AG08395 (cell line): ENCODE data around the gene RNMT.
"Not testable (repeated sequence)": the region's sequence is repeated elsewhere in the genome, so short reads cannot be mapped to it uniquely, and the experiment has no call there.

ENCODE experiments used
- DNase-seq: peaks from one replicate; pipeline ENCODE4 v3.0.0; 2012; ENCODE audit warnings: mixed read lengths, low spot score

The RNMT gene

DNA sequence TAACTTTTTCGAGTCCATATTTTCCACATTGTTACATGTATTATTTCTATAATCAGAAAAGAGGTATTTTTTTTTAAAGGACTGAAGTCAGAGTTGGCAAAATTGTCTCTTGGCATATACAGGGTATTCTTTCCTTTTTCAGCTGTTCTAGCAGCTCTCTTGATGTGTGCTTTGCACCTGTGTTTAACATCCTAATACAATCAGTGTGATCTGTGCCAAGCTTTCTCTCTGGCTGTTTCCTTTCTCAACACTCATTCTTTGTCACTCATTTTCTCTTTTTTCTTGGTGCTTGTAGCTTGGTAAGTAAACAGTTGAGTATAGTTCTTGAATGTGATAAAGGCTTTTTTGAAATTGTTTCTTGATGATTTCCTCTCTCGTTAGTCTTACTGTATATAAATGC, 9.2 kb downstream of the RNMT start:
- DNase-seq = no peak

DNA sequence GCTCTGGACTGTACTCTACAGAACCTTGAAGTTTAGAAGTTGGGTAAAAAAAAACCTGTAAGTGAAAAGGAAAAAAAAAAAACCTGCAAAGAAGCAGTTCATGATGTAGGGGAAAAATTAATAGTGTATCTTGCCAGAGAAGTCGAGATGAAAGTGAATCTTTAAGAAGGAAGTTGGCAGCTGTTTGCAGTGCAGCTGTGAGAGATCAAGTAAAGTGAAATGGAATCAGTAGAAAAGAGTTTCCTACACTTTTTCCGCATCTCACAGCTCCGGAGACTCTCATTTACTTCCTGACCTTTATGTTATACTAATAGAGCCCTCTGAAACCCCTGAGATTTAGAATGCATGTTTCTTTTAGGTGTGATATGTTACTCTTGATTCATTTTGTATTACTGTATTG, 19.2 kb downstream of the RNMT start:
- DNase-seq = no peak

DNA sequence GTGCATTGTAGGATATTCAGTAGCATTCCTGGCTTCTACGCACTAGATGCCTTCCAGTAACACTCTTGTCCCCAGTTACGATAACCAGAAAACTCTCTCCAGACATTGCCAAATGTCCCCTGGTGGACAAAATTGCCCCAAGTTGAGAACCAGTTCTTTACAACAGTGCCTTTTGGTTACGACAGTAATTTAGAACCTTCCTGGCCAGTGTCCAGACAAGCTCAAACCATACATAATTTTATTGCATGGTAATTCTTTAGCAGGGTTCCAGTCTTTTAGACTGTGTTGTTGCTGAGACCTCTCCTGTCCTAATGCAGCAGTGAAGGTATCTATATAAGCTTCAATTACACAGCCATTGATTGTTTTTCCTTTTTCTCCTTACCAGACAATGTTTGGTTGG, 20.2 kb downstream of the RNMT start:
- no peak for DNase-seq

DNA sequence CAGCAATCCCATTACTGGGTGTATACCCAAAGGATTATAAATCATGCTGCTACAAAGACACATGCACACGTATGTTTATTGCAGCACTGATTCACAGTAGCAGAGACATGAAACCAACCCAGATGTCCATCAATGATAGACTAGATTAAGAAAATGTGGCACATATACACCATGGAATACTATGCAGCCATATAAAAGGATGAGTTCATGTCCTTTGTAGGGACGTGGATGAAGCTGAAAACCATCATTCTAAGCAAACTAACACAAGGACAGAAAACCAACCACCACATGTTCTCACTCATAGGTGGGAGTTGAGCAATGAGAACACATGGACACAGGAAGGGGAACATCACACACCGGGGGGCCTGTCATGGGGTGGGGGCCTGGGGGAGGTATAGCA, 25.1 kb downstream of the RNMT start:
- not testable (repeated sequence) for DNase-seq

DNA sequence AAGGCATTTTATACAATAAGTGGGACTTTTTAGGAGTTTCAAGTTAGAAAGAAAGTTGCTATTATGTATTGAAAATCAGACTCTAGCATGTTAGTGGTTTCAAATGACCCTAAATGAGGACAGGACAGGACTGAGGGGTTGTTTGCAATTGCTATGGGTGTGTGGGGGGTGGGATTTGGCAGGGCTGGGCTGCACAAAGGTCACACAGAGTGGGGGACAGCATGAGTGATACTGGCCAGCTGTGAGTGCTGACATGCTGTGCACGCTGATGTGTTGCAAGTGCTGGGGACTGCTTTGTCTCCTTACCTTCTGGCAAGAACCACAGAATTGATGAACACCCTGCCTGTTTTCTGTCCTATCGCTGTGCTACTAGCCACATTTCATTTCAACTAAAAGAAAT, 29.8 kb downstream of the RNMT start:
- no peak for DNase-seq

DNA sequence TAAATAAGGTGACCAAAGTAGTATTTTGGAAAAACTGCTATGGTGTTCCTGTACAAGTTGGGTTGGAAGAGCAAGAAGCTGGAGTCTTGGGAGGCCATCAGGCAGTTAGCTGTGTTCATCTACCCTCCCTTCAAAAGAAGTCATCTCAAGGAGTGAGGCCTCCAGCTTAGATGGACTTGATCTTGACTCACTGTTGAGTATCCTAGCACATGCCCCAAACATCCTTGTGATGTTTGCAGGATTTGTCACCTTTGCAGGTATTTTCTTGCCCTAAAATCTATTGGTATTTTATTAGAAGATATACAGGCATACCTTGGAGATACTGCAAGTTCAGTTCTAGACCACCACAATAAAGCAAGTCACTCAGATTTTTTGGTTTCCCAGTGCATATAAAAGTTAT, 30.2 kb downstream of the RNMT start:
- DNase-seq = no peak

DNA sequence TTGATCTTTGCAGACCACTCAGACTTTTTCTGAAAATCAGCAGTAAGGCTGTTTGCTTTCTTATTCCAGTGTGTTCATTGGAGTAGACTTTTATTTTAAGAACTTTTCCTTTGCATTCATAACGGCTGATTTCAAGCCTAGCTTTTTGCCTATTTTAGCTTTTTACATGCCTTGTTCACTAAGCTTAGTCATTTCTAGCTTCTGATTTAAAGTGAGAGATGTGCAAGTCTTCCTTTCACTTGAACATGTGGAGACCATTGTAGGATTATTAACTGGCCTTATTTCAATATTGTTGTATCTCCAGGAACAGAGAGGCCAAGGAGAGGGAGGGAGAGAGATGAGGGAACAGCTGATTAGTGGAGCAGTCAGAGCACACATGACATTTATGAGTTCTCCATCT, 32.1 kb downstream of the RNMT start:
- no peak for DNase-seq

DNA sequence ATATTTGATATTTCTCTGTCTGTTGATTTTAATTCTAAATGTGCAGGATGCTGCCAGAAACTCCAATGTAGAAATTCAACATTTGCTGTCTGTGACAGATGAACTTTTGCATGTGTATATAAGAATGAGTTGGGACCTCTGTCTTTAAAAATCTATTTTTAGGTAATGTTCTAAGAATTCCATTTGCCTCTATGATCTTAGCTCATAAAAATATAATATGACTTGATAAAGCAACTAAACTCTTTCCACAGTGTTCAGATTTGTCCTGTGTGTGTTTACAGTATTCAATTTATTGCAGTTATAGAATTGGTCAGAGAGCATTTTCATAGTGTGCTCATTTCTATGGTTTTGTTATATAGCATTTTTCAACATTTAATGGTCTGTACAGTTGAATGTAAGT, 33.6 kb downstream of the RNMT start:
- no peak for DNase-seq

DNA sequence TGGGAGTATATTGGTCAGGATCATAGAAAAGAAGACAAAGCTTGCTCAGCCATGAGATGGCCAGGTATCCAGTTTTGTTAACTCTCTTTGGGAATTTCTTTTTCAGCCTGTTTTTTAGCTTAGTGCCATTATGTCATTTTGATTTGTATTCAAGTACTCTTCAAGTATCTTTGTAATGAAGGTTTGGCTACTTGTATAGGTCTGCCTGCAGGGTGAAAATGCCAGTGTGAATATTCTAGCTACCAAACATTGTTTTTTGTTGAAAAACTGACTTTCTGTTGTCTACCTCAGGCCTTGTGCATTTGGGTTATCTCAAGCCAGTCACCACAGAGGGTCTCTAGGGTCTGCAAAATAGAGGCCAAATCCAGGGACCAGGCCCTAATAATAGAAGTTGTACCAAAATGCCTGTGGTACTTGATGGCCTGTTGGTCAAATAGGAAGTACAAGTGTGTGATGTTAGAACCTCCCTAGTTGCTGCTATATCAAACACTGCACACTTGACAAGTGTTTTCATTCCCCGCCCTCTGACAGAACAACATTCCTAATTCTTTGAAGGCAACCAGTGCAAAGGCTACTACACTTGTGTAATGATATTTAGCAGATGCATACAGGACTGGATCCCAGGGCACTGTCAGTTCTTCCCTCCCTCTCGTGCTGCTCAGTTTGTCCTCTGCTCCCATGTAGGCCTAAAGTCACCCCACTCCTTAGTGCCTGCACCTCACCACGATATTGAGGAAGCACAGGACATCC, 36.4 kb downstream of the RNMT start:
- DNase-seq = no peak

DNA sequence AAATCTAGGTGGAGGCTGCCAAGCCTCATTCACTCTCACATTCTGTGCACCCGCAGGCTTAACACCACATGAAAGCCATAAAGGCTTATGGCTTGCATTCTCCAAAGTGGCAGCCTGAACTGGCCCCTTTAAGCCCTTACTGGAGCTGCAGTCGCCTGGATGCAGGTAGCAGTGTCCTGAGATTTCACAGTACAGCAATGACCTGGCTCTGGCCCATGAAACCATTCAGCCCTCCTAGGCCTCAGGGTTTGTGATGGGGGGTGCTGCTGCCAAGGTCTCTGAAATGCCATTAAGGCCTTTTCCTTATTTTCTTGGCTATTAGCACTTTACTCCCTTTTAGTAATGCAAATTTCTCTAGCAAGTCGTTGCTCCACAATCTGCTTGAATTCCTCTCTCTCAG, 48.6 kb downstream of the RNMT start:
- no peak for DNase-seq

DNA sequence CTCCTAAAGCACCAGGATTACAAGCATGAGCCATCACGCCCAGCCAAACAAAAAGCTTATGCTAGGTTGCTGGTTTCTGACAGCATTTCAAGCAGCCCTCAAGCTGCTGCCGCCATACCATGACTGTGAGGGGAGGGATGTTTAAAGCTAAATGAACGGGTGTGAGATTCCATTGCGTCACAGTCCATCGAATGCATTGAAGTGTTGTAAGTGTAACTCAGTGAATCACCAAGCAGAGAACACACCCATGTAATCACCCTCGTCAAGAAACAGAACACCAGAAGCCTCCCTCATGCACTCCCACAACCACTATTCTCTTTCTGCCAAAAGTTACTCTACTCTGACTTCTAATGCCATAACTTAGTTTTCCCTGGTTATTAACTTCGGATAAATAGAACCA, 64.7 kb downstream of the RNMT start:
- DNase-seq = no peak

DNA sequence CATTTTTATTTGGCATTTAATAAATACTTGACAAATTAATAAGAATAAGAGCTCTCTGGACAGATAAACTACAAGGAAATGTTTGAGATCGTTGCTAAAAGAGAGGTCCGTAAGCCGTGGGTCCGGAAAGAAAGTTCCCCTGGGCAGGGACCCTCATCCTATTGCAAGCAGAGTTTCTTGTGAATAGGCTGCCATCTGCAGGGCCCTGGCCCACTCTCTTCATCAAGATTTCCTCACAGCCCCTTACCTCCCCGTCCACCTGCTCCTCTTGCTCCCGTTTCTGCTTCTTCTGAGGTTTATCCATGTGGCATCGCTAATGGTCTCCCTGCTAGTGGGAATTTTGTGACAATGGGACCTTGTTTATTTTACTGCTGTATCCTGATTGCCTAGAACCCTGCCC, 67.3 kb downstream of the RNMT start:
- no peak for DNase-seq

DNA sequence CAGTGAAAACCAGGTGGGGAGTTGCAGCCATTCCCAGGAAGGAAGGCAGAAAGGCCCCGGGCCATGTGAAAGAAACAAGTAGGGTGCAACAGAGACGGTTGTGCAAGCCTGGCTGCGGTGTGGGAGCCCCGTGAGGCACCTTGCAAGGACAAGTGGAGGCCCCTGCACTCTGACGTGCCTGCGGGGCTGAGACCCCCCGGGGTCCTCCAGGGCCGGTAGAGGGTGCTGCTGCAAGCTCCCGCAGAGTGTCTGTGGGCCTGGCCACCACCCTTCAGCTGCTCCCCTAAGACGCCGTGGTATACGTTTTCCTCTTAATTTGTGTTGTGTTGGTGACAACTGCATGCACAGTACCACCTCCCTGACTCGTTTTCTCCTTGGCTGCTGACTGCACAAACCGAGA, 70.0 kb downstream of the RNMT start:
- no peak for DNase-seq

DNA sequence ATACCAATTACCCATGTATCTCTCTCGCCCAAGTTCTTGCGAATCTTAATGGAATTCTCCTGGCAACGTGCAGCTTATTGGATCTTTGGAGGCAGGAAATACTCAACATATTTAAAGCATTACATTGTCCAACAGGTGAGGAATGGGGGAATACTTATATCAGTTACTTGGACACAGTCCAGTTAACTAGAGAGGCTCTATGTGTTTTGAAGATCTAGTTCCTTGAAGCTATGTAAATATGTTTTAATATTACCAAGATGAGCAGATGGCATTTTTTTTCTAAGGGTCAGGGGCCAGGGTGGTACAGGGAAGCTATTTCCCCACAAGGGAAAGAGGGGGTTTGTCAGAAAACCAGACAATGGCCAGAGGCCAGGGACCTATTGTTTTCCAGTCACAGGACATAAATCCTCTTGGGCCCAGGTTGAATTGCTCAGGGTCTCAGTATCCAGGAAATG, 70.7 kb downstream of the RNMT start:
- no peak for DNase-seq

DNA sequence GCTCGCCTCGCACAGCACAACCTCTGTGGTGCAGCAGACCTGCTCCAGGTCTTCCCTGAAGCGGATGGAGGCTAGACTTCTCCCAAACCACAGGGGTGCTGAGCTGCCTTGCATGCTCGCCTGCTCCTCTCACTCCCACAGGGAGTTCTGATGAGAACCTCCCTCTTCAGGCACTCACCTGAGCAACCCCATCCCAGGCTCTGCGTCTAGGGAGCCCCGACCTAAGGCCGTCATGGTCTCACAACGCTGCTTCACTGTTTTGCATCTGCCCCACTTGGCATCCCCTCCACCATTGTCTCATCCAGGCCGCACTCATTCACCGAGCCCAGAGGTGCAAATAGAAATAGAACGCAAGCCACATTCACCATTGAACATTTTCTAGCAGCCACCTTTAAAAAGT, 72.9 kb downstream of the RNMT start:
- no peak for DNase-seq

DNA sequence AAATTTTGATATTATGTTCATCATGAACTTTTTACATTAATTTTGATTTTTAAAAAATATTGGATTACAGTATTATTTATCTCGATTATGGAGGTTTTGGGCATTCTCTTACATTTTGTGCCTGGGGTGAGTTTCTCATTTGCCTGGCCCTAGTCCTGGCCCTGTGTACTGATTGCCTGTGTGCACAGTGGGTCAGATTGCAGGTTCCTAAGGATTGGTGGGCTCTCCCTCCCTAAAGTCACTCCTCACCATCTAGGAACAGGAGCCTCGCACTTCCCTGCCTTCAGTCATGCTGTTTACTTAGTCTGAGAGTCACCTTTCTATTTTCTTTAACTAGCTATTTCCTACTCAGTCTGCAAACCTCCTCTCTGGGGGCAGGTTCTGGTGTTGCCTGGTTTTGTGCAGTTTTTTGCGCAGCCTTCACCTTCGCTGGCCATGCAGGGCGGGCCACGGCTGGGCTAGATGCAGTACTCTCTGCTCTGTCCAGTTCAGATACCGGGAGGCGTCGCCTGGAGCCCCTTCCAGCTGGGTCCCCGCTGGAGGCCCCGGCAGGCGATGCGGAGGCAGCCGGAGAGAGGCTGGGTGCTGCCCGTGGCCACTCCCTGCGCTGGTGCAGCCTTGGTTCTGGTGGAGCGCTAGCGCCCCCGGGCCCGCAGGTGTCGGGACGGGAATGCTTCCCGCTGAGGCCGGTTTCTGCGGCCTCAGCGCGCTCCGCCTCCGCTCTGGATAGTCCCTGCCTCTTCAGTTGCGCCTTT, 74.2 kb downstream of the RNMT start:
- DNase-seq = peak; percentile 35

DNA sequence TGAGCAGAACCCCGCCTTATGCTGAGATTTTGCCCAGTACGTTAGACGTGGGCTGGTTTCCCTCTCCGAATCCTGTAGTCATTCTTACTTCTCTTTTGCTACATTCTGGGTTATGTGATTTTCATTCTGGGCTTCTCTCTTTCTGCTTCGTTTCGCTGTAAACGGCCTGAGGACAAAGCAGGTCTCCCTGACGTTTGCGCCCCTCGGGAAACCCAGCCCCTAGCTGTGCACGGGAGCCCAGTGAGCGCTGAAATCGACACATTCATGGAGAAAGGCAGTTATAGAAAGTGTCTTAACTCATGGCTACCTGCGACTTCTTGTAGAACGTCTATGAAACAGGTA, 74.8 kb downstream of the RNMT start:
- no peak for DNase-seq

DNA sequence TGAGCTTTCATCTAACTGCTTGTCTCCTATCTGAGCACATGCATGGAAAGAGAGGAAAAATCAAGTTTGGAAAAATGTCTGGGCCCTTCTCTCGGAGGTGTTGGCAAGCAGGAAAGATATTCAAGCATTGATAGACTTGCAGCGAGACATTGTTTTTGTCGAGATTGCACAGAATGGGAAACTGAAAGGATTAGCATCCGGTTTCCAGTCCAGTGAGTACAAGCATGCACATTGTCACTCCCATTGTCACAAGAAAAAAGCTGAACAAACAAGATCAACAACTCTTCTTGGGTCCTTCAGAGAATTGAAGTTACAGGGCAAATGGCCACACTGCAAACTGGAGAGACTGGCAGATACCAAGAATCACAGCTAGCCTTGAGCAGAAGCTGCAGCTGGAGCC, 77.8 kb downstream of the RNMT start:
- no peak for DNase-seq

DNA sequence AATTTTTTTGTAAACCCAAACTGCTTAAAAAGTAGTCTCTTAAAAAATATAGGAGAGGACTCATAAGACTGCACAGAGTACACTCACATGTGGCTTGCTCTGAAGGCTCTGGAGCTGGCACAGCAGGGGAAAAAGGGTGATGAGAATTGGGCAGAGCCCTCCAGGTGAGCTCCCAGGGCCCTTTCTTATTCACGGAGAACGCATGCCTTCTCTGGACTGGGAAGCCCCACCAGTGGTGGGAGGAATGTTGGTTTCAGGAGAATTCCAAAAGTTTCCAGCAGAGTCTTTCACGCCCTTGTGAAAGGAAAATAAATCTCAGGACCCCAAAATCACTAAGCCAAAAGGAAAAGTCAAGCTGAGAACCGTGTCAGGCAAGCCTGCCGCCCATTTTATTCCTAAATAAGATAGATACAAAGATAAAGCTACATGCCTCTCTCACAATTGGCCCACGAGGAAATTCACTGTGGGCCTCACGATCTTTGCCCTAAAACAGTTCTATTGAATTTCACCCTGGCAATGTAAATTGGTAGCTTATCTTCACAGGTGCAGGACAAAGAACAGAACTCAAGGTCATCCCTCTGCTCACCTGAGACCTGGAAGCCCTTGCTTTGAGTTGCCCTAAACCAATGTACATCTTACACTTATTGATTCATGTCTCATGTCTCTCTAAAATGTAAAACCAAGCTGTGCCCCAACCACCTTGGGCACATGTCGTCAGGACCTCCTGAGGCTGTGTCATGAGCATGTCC, 82.0 kb downstream of the RNMT start:
- no peak for DNase-seq

DNA sequence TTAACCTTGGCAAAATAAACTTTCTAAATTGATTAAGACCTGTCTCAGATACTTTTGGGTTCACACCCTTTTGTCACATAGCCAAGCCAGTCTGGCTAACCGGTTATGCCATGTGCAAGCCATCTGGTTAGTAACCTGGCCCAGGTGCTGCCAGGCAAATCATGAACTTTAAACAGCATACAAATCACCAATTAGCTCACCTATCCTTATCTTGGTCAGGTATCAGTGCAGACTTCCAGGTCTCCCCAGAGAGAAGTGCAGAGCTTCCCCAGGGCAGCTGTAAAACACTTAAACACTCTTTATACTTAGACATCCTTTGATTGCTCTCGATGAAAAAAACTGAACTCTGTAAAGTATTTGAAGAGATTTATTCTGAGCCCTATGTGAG, 82.6 kb downstream of the RNMT start:
- DNase-seq = no peak

DNA sequence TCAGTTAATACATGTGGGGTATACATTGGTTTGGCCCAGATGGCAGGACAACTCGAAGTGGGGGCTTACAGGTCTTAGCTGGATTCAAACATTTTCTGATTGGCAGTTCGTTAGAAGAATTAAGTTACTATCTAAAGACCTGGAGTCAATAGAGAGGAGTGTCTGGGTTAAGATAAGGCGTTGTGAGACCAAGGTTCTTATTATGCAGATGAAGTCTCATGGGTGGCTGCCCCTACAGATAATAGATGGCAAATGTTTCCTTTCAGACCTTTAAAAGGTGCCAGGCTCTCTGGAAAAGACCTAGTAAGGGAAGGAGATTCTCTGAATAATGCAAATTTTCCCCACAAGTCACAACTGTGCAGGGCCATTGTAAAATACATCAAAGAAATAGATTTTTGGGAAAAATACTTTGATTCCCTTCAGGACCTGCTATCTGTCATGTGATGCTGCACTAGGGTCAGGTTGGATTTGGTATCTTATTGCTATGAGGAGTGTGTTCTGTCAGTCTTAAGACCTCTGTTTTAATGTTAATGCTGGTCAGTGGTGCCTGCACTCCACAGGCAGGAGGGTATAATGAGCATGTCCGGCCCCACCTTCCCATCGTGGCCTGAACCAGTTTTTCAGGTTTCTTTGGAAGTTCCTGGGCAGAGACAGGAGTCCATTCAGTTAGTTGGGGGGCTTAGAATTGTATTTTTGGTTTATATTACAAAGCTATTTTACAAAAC, 83.2 kb downstream of the RNMT start:
- no peak for DNase-seq

DNA sequence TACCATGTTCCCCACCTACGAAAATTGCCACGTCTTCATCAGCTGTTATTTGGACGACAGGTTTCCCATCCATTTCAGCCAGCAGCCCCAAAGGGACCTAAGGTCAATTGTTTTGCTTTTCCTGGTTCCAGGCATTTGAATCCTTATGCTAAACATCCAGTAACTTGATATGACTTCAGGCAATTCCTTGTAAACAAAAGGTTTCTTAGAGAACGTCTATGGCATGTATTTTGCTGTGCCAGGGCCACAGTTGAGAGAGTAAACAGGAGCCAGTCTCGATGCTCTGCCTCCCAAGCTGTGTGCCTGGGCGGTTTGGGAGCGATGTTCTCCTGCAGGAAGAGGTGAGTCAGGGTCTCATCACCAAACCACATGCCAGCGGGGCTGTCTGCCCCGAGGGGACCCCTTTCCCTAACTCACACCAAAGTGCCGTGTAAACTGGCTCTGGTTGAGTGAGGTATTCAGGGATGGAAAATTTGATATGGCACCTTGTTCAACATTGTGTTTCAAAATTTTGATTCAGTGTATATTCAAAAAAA, 84.5 kb downstream of the RNMT start:
- no peak for DNase-seq
